CD8-positive, alpha-beta memory T cell (primary cell): ENCODE measurements around the gene MCRIP1. TPM values are rescaled to one million over a fixed set of nuclear protein-coding genes. Genes with fewer than 3 reads are reported as not detected.

Source experiments
- CTCF ChIA-PET: fragments of 350-600 bp; sonication (Branson Sonifier 250); formaldehyde crosslinking; loops from one replicate; lab custom pipeline; 2021; ENCODE audit warnings: antibody characterized with exemption; lab: Charles Lee
- POLR2A ChIA-PET: fragments of 350-600 bp; sonication (Branson Sonifier 250); formaldehyde crosslinking; loops from one replicate; lab custom pipeline; 2021; ENCODE audit warnings: antibody characterized with exemption; lab: Charles Lee
- DNase-seq, 5 donors: peaks; one replicate each; pipeline versions ENCODE4 v3.0.0 to v3.0.0-alpha.2; 2020 to 2022; ENCODE audit warnings: mixed read lengths in 1 of 5
- H3K27ac ChIP-seq: one replicate; pipeline ENCODE4 v1.7.0; 2013; ENCODE audit warnings: low read depth, mild to moderate bottlenecking, low read length, moderate library complexity
- H3K27me3 ChIP-seq: 2 replicates; pipeline ENCODE4 v1.7.0; 2013; ENCODE audit warnings: low read length, mild to moderate bottlenecking; ENCODE audit not compliant: insufficient read depth, poor library complexity, severe bottlenecking
- H3K36me3 ChIP-seq: 2 replicates; pipeline ENCODE4 v1.7.0; 2013; ENCODE audit warnings: mild to moderate bottlenecking, low read length, moderate library complexity; ENCODE audit not compliant: insufficient read depth
- H3K4me1 ChIP-seq: 2 replicates; pipeline ENCODE4 v1.7.0; 2013; ENCODE audit warnings: mild to moderate bottlenecking, low read length, moderate library complexity; ENCODE audit not compliant: insufficient read depth
- H3K4me3 ChIP-seq: 2 replicates; pipeline ENCODE4 v1.7.0; 2013; ENCODE audit warnings: mild to moderate bottlenecking, low read length
- H3K9me3 ChIP-seq: 2 replicates; pipeline ENCODE4 v1.7.0; 2013; ENCODE audit warnings: mild to moderate bottlenecking, low read length
- H3K27ac Mint-ChIP-seq, 8 donors: one replicate each; pipeline ENCODE4 v1.8.0; 2020 to 2021; ENCODE audit warnings: mixed read lengths in 8 of 8, mild to moderate bottlenecking in 6 of 8, inconsistent platforms in 3 of 8, moderate library complexity in 3 of 8
- H3K27me3 Mint-ChIP-seq, 2 donors: one replicate each; pipeline ENCODE4 v1.8.0; 2020 to 2021; ENCODE audit warnings: mixed read lengths in 2 of 2, mild to moderate bottlenecking in 1 of 2, moderate library complexity in 1 of 2
- H3K36me3 Mint-ChIP-seq, 3 donors: one replicate each; pipeline ENCODE4 v1.8.0; 2020 to 2021; ENCODE audit warnings: mixed read lengths in 3 of 3, inconsistent platforms in 1 of 3, mild to moderate bottlenecking in 1 of 3
- H3K4me1 Mint-ChIP-seq, 3 donors: one replicate each; pipeline ENCODE4 v1.8.0; 2020 to 2021; ENCODE audit warnings: mixed read lengths in 3 of 3, inconsistent platforms in 1 of 3, mild to moderate bottlenecking in 1 of 3
- H3K4me3 Mint-ChIP-seq, 7 donors: one replicate each; pipeline ENCODE4 v1.8.0; 2020 to 2021; ENCODE audit warnings: mixed read lengths in 7 of 7, mild to moderate bottlenecking in 6 of 7, moderate library complexity in 4 of 7, inconsistent platforms in 2 of 7
- H3K9me3 Mint-ChIP-seq, 5 donors: one replicate each; pipeline ENCODE4 v1.8.0; 2020 to 2022; ENCODE audit warnings: mixed read lengths in 5 of 5, mild to moderate bottlenecking in 3 of 5, moderate library complexity in 2 of 5, inconsistent platforms in 1 of 5
- polyA plus RNA-seq: library from polyadenylated mRNA; unstranded; fragments of 300-500 nt; fragmentation: Illumina TruSeq; gene quantifications from one replicate; pipeline ENCODE4 v1.2.3, GENCODE V29; 2021
- total RNA-seq, 2 experiments: library from RNA; stranded (reverse); gene quantifications; one replicate each; pipeline ENCODE4 v1.2.3, GENCODE V29; 2021

The MCRIP1 gene
- total and polyA plus RNA-seq, 3 experiments from 2014 or later: 56.1 to 76.1 (median 57.0) TPM

GRCh38 chr17:81858967-81859905 lies 26.1 kb upstream of the MCRIP1 start:
- DNase-seq: no peak
- Mint-ChIP-seq H3K4me1 (peaks cover 27 to 63% (median 39%) of the 10 kb centered on the region in 3 donors), H3K36me3 (peaks cover 0 to 55% (median 0%) of the 10 kb centered on the region in 3 donors), H3K27ac (peak overlapping the region; percentile 50 to 96 (median 94)), H3K4me3 (peak overlapping the region; percentile 84 to 96 (median 93)), H3K27me3 (peaks cover 0 to 8% of the 10 kb centered on the region in 2 donors), H3K9me3 (no peaks in the 10 kb centered on the region)
- ChIA-PET POLR2A (interaction anchor here (0.5 to 1.4 kb wide), 5 partner anchors 8 to 28 kb away, joined by 3 to 7 read pairs (median 5); partner anchors contain the start of gene MCRIP1), CTCF (interaction anchor here (0.6 to 1.5 kb wide), 4 partner anchors 10 to 157 kb away, joined by 3 read pairs; no protein-coding TSS in a partner anchor)
- H3K4me1 ChIP-seq: peaks cover 30% of the 10 kb centered on the region
- H3K27me3 ChIP-seq: no peaks in the 10 kb centered on the region
- peak overlapping the region; percentile 73 for H3K27ac ChIP-seq
- H3K36me3 ChIP-seq: peaks cover 25% of the 10 kb centered on the region
- peak overlapping the region; percentile 60 for H3K4me3 ChIP-seq
- H3K9me3 ChIP-seq: no peaks in the 10 kb centered on the region

GRCh38 chr17:81858170-81858966 lies 25.3 kb upstream of the MCRIP1 start:
- Histone ChIP-seq H3K36me3 (peaks cover 28% of the 10 kb centered on the region), H3K9me3 (no peaks in the 10 kb centered on the region), H3K4me1 (peaks cover 30% of the 10 kb centered on the region), H3K4me3 (peak overlapping the region; percentile 60), H3K27me3 (no peaks in the 10 kb centered on the region), H3K27ac (peak overlapping the region; percentile 73)
- Mint-ChIP-seq H3K4me1 (peaks cover 23 to 55% (median 35%) of the 10 kb centered on the region in 3 donors), H3K27ac (peak overlapping the region in 2 of 8 donors; percentile 9 to 95), H3K9me3 (no peaks in the 10 kb centered on the region), H3K27me3 (peaks cover 0 to 8% of the 10 kb centered on the region in 2 donors), H3K36me3 (peaks cover 0 to 60% (median 0%) of the 10 kb centered on the region in 3 donors), H3K4me3 (peak overlapping the region; percentile 32 to 96 (median 66))
- no peak for DNase-seq
- CTCF ChIA-PET: interaction anchor here (1.2 to 1.5 kb wide), 2 partner anchors 11 to 156 kb away, joined by 3 read pairs; no protein-coding TSS in a partner anchor
- POLR2A ChIA-PET: interaction anchor here (0.5 to 1.2 kb wide), 2 partner anchors 15 to 28 kb away, joined by 3 to 5 read pairs; no protein-coding TSS in a partner anchor

- Mint-ChIP-seq H3K27ac (peak overlapping the region in 1 of 8 donors; percentile 24), H3K9me3 (no peaks in the 10 kb centered on the region), H3K36me3 (peaks cover 0 to 72% (median 0%) of the 10 kb centered on the region in 3 donors), H3K4me3 (no peak overlapping the region), H3K27me3 (no peaks in the 10 kb centered on the region), H3K4me1 (peaks cover 9 to 34% (median 20%) of the 10 kb centered on the region in 3 donors)
- no peak for DNase-seq
- ChIA-PET POLR2A (interaction anchor here (0.7 kb wide), 1 partner anchor 12 kb away, joined by 3 read pairs; no protein-coding TSS in a partner anchor), CTCF (interaction anchor here (1.0 kb wide), 1 partner anchor 14 kb away, joined by 3 read pairs; no protein-coding TSS in a partner anchor)
- Histone ChIP-seq H3K4me3 (no peak overlapping the region), H3K27me3 (no peaks in the 10 kb centered on the region), H3K9me3 (no peaks in the 10 kb centered on the region), H3K36me3 (peaks cover 37% of the 10 kb centered on the region), H3K27ac (no peak overlapping the region), H3K4me1 (peaks cover 22% of the 10 kb centered on the region)
These were observed 22.1 kb upstream of the MCRIP1 start for GRCh38 chr17:81854974-81855774.

GRCh38 chr17:81852237-81852636 lies 19.1 kb upstream of the MCRIP1 start:
- Histone ChIP-seq H3K9me3 (no peaks in the 10 kb centered on the region), H3K36me3 (peaks cover 36% of the 10 kb centered on the region), H3K27me3 (no peaks in the 10 kb centered on the region), H3K4me1 (no peaks in the 10 kb centered on the region), H3K27ac (no peak overlapping the region), H3K4me3 (no peak overlapping the region)
- Mint-ChIP-seq H3K27me3 (no peaks in the 10 kb centered on the region), H3K27ac (peak overlapping the region in 1 of 8 donors; percentile 43), H3K9me3 (no peaks in the 10 kb centered on the region), H3K4me3 (no peak overlapping the region), H3K36me3 (peaks cover 0 to 60% (median 1%) of the 10 kb centered on the region in 3 donors), H3K4me1 (peaks cover 2 to 8% (median 5%) of the 10 kb centered on the region in 3 donors)
- CTCF ChIA-PET: no interaction called here
- POLR2A ChIA-PET: interaction anchor here (1.1 kb wide), 1 partner anchor 8 kb away, joined by 7 read pairs; no protein-coding TSS in a partner anchor
- no peak for DNase-seq

GRCh38 chr17:81851423-81851822 lies 18.3 kb upstream of the MCRIP1 start:
- no peak overlapping the region for H3K4me3 ChIP-seq
- no peaks in the 10 kb centered on the region for H3K27me3 Mint-ChIP-seq
- peak overlapping the region in 1 of 8 donors; percentile 92 for H3K27ac Mint-ChIP-seq
- no peaks in the 10 kb centered on the region for H3K27me3 ChIP-seq
- no peak overlapping the region for H3K27ac ChIP-seq
- DNase-seq: no peak
- H3K4me1 ChIP-seq: no peaks in the 10 kb centered on the region
- peaks cover 43% of the 10 kb centered on the region for H3K36me3 ChIP-seq
- POLR2A ChIA-PET: interaction anchor here (1.1 kb wide), 1 partner anchor 8 kb away, joined by 7 read pairs; no protein-coding TSS in a partner anchor
- peaks cover 0 to 68% (median 1%) of the 10 kb centered on the region in 3 donors for H3K36me3 Mint-ChIP-seq
- H3K9me3 ChIP-seq: no peaks in the 10 kb centered on the region
- H3K9me3 Mint-ChIP-seq: no peaks in the 10 kb centered on the region
- CTCF ChIA-PET: no interaction called here
- no peak overlapping the region for H3K4me3 Mint-ChIP-seq
- peaks cover 2 to 7% (median 5%) of the 10 kb centered on the region in 3 donors for H3K4me1 Mint-ChIP-seq

GRCh38 chr17:81849457-81849856 lies 16.4 kb upstream of the MCRIP1 start:
- no peak overlapping the region for H3K27ac Mint-ChIP-seq
- CTCF ChIA-PET: no interaction called here
- H3K4me1 Mint-ChIP-seq: peaks cover 0 to 3% (median 0%) of the 10 kb centered on the region in 3 donors
- H3K9me3 Mint-ChIP-seq: no peaks in the 10 kb centered on the region
- no peak overlapping the region for H3K4me3 Mint-ChIP-seq
- H3K27me3 ChIP-seq: no peaks in the 10 kb centered on the region
- no peak for DNase-seq
- H3K27ac ChIP-seq: no peak overlapping the region
- POLR2A ChIA-PET: interaction anchor here (0.7 kb wide), 1 partner anchor 65 kb away, joined by 3 read pairs; no protein-coding TSS in a partner anchor
- H3K9me3 ChIP-seq: no peaks in the 10 kb centered on the region
- H3K36me3 ChIP-seq: peaks cover 54% of the 10 kb centered on the region
- H3K4me3 ChIP-seq: no peak overlapping the region
- no peaks in the 10 kb centered on the region for H3K4me1 ChIP-seq
- peaks cover 0 to 70% (median 1%) of the 10 kb centered on the region in 3 donors for H3K36me3 Mint-ChIP-seq
- H3K27me3 Mint-ChIP-seq: no peaks in the 10 kb centered on the region
